GM11168 (cell line): Measurements from ENCODE around the gene PID1.

Experiments
- in situ Hi-C: fragments of 300-500 bp; cut with MboI; formaldehyde crosslinking; loops from one replicate; pipeline ENCODE4 v1.12.0; 2022; ENCODE audit warnings: low sequenced_read_pairs; ENCODE audit not compliant: unreplicated experiment

Gene PID1, protein sequence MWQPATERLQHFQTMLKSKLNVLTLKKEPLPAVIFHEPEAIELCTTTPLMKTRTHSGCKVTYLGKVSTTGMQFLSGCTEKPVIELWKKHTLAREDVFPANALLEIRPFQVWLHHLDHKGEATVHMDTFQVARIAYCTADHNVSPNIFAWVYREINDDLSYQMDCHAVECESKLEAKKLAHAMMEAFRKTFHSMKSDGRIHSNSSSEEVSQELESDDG

DNA sequence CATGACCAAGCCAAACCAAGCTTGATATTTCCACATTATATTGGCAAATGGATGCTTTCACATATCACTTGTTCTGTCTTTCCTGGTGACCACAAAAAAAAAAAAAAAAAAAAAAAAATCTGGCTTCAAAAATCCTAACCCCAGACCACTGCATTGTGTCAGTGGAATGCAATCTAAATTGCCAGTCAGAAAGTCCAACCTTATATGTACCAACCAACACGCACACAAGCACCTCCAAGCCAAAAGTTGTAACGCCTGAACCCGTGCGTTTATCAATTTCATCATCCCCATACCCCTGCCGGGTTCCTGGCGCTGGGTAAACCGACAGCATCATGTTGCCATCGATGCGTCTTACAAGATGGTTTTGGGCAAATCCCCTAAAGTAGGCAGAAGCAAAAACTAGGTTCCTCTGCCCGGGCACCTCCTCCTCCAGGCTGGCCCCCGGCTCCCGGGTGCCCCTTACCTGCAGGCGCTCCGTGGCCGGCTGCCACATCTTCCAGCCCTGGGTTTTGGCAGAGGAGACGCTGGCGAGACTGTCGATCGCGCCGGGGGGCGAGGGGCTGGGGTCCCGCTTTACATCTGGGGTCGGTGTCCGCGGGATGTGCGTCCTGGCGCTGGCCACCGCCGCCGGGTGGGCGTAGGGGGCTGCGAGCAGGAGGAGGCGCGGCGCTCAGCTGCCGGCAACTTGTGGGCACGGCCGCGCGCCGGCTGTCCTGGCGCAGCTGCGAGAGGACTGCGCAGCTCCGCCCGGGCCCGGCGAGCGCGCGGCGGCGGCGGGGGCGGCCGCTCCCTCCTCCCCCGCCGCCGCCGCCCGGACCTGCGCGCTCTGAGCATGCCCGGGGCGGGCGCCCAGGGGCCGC lies at the start of gene PID1:
Gene PID1, minus strand, starts transcription at position 737 of the 860 bp plus-strand sequence. Its CDS starts 244 bp downstream, at position 493.
- in situ Hi-C loops, result no loop called here

DNA sequence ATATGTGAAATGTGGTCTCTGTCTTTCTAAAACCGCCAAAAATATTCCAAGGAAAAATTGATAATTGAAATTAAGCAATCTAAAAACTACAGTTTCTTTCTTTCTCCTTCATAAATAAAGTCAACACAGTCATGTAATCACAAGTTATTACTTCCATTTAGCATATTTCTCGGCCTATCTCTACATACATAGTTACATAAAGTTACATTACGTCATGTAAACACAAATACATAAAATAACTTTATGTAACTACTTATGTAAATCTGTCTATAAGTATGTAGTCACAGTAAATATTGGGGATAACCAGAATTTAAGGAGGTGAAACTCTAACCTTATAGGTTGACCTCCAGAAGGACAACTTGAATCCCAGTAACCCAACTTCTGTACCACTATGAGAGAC lies 48.5 kb upstream of the PID1 start:
- in situ Hi-C loops, result no loop called here

DNA sequence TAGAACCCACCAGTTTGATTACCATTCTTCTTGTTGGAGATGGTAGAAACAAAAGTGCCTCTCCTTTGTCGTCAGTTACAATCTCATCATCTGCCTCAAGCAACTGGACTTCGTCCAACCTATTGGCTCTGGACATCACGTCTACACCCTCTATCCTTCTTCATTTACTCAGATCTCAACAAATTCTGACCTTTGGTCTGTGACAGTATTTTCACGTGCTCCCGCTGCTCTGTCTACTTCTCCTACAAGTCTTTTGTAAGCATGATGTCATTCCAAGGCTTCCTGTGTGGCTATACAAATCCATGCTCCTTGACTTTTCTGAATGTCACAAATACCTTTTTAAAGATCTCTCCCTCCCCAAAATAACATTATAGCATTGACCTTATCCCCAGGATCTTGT lies 43.0 kb upstream of the PID1 start:
- in situ Hi-C loops, result no loop called here

DNA sequence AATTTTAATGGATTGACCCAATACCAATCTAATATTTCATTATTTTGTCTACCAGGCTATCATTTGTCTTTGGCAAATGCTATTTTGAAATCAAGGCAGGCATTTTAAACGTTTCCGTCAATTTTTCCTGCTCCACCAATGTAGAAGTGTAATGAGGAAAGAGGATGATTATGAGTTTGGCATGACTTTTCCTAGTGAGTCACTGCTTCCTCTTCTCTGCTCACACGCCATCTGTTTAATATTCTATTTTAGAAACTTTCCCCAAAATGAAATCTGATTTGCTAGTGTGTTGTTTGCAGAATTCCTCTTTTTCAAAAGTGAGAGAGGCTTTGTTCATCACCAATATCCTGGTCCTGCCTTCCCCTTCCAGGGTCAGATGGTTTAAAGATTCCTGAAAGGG lies 42.5 kb upstream of the PID1 start:
- in situ Hi-C loops, result no loop called here

DNA sequence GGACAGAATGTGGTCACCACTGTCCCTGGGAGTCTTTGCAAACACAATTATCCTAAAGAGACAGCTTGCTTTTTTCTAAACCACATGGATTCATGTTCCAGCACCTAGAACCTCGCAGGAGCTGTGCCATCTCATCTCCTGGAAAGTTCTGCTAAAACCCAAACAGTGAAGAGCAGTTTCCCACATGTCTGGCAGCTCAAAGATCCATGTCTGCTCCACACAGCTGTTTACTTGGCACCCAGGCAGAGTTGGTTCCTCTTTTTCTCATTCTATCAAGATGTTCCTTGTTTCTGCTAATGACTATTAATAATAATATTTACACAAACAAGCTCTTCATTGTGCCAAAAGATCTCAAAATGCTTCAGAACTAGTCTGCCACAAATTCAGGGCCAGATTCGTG lies 30.1 kb upstream of the PID1 start:
- in situ Hi-C loops, result no loop called here

DNA sequence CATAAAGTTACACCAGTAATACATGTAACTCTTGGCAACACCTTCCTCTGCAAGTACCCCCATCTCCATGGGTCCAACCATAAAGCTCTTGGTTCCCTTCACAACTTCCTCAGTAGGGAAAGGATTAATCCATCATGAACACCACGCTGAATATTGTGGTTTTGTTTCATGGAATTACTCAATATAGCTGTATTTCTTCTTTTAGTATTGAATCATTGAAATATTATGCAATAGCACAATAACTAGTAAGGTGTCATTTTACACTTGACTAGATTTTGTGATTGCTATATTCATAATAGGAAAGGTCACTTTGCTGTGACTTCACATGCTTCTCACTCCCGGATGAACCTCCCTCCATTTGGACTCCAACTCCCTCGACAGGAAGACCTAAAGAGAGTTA lies 29.7 kb upstream of the PID1 start:
- in situ Hi-C loops, result no loop called here

DNA sequence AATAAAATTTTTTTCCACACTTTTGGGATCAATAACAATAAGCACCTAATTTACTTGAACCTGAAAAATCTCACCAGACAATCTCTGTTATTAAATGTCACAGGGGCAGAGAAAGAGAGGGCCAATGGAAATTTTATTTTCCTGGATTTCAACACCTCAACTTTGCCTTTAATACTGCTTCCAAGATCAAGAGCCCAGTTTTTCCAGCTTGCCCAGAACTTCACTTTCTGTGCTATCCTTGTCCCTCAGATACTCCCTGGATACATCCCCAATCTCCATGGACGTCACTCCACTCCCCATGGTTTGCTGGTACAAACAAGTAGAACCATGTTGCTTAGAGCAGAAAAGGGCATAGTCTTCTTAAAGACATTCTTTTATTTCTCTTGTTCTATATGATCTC lies 29.3 kb upstream of the PID1 start:
- in situ Hi-C loops, result no loop called here

DNA sequence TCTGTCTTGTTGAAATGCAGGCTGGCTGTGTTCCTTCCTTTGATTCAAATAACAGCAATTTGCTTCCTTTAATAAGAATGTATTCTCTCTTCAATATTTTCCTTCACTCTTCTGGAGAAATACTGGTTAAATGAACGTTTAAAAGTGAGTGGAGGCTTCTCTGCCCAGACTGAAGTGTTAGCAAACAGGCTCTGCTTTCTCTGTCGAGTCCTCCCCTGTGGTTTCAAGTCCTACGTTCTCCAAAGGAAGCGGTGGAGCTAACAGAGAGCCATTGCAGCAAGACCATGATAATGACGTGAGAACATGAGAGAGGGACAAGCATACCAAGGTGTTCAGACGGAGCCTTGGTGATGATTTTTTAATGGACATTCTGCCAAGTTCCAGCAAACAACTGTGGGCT lies 26.2 kb upstream of the PID1 start:
- in situ Hi-C loops, result no loop called here

DNA sequence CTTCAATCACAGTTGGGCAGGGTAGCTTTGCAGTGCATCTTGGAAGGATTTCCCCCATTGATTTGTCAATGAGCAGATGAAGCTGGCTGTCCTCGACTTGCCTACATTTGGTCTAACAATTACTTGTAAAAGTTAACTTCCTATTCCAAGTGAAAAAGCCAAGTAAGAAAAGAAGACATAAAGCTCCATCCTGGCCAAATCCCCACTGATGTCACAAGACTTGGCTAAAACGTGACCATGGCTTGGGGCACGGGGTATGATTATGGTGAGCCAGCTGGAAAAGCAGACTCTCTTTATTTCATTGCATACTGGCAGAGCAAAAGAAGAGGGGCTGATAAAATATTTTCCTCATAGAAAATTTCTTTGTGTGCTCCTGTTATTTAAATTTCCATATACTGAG lies 25.4 kb upstream of the PID1 start:
- in situ Hi-C loops, result no loop called here

DNA sequence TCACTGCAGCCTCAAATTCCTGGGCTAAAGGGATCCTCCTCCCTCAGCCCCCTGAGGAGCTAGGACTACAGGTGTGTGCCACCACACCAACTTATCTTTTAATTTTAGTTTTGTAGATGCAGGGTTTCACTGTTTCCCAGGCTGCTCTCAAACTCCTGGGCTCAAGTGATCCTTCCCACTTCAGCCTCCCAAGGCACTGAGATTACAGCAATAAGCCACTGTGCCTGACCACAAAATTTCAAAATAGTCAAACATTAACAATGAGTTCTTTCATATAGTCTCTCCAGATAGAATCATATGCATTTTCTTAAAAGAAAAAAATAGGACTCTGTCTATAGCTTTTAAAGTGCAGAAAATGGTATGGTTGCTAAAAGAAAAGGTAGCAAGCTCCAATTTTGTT lies 24.9 kb upstream of the PID1 start:
- in situ Hi-C loops, result no loop called here

DNA sequence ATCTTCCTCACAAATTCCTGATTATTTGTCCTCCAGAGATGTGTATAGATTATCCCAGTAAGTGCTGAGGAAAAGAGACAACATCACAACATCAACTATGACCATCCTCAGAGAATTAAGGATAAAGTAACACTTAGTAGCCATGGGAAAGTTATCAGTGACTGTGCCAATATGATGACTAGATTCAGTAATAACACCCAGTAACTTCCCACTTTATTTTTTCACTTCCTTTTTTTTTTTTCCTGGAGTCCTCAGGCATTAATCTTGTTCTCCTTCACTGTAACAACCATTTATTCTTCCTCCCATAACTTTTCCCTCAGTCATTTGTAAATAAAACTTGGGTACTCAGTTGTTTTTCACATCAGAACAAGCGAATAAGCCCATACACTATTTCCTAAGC lies 16.7 kb upstream of the PID1 start:
- in situ Hi-C loops, result no loop called here

DNA sequence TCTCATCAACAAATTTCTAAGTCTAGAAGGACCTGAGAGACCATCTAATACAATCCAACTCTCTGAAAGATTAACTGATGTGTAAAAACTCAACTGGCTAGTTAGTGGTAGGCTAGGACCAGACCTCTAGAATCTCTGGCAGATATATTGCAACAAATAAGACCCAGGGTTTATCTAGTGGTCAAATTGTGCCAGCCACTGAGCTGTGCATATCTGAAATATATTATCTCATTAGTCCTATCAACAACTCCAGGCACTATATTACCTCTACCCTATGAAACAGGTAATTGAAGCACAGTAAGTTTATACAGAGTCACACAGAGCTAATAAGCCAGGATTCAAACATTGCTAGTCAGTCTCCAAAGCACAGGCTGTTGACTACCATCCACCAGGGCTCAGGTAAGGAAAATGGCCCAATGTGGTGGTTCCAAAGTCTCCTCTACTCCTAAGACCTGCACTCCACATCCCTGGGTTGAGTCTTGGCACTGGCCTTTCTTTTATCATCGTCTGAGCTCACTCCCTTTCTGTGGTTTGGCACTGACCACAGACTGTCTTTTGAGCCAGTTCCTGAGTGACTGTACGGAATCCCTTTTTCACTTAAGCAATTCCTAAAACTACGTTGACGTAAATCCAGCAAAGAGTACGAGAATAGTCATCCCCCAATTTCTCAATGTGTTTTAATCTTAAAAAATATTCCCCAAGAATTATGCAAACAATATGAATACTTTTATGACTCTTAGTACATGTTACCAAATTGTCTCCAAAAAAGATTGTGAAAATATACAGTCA lies 11.9 kb upstream of the PID1 start:
- in situ Hi-C loops, result no loop called here

DNA sequence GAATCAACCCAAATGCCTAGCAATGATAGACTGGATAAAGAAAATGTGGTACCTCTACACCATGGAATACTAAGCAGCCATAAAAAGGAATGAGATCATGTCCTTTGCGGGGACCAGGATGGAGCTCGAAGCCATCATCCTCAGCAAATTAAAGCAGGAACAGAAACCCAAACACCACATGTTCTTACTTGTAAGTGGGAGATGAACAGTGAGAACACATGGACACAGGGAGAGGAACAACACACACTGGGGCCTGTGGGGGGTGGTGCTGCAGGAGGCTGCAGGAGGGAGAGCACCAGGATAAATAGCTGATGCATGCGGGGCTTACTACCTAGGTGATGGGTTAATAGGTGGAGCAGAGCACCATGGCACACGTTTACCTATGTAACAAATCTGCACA lies 8.4 kb upstream of the PID1 start:
- in situ Hi-C loops, result no loop called here

DNA sequence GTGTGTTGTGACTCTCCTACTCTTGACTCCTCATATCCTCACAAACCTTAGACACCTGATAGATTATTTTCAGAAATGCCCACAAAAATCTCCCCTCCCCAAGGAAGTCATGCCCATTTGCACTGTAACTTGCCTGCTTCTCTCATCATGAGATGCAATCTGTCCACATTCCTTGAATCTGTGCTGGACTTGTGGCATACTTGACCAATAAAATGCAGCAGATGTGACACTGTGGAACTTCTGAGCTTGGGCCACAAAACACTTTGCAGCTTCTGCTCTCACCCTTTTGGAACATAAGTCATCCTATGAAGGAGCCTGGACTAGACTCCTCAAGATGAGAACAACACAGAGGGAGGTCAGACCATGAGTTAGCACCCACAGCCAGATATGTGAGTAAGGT lies 4.4 kb upstream of the PID1 start:
- in situ Hi-C loops, result no loop called here

DNA sequence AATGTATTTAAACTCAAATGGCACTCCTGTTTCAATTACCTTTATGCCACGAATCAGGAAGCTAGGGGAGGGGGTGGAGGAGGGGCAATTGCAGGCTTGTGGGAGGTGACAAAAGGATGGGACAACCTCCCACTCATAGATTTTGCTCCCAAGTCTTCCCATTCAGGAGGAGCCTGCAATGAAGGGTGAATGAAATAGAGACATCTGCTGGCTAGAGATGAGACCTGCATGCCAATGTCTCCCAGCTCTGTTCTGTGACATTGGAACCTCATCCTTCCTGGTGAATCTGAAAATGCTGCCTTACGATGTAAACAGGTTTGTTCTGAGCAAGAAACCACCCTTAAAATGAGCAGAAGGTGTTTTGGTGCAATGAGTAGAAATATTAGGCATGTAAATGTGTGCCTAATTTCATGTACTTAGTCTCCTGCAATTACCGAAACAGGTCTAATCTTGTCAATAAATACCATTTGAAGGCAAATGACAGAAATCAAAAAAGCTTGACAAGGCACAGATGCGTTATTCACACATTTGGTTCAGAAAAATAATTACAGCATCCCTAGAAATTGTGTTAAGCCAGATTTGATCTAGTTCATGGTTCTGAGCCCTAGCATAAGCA lies 2.7 kb upstream of the PID1 start:
- in situ Hi-C loops, result no loop called here

DNA sequence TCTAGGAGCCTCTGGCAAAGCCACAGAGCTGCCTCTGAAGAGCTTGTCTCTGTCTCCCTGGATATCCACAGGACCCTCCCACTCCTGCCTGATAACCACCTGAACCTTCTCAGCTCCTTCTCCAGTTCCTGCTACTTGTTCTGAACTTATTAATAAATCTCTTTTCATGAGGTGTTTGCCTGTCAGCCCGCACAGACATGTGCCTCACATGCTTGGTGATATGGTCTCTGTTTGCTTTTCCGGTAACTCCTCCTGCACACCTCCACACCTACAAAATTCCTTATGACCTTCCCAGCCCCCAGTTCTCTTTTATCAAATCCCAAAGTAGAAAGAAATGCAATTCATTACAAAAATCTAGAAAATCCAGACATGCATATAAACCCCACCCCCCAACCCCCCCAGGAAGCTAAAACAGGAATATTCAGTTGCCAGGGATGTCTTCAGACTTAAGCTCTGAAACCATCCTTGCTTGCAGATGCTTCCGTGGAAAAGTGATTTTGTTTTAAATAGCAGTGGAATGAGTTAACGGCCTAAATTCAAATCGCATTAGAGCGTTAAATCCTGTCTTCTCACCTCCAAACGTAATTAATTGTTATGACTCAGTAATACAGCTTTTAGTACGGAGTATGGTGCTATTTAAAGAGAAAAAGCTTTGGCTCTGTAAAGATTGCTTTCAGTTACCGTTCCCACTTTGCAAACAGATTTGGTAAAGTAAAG lies 2.1 kb upstream of the PID1 start:
- in situ Hi-C loops, result no loop called here

DNA sequence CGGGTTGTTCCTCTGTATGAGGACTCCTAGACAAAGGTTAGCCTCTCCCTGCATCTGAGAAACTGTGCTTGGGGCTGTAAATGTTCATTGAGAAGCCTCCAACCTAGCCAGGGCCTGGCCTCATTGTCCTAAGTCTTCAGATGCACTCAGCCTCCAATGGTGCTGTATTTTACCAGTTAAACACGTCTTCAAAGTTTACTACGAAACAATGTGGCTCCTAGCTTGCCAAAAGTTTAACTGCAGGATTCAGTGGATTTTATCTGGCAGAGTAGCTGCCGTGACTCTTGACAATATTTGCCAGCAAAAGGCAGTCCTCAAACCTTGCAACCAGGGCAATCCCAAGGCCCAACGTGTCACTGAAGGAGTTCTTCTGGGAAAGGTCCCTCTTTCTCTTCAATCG lies 1.1 kb downstream of the PID1 start:
- in situ Hi-C loops, result no loop called here

DNA sequence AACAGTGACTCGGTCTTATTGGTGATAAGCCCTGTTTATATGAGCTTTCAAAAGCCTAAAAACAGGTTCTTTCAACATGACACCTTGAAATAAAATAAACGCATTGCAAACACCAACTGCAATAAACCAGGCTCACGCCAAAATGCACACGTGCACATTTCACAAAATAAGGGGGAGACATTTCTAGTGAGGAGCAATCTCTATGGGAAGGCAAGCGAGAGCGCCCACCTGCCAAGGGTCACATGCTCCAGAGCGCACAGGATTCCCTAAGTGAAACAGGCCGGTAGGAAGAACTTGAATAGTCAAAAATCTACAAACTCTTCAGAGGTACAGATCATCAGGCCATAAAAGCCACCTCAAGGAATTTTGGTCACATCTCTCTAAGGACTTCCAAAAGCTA lies 1.9 kb downstream of the PID1 start:
- in situ Hi-C loops, result no loop called here

DNA sequence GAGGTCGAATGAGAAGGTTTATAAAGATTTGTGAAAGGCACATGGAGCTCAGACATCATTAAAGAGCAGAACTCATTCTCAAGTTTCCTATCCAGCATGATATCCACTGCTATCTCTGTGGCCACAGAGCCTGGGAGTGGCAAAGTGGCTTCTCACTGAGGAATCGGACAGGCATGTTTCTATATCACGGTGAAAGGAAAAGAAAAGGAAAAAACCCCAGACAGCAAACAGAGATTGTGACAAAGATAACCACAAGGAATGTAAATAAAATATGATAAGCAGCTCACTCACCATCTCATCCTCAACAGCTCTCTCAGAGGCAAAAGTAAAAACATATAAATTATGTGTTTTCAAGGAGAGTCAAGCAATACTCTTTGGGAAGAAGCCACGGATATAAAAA lies 2.5 kb downstream of the PID1 start:
- in situ Hi-C loops, result no loop called here

DNA sequence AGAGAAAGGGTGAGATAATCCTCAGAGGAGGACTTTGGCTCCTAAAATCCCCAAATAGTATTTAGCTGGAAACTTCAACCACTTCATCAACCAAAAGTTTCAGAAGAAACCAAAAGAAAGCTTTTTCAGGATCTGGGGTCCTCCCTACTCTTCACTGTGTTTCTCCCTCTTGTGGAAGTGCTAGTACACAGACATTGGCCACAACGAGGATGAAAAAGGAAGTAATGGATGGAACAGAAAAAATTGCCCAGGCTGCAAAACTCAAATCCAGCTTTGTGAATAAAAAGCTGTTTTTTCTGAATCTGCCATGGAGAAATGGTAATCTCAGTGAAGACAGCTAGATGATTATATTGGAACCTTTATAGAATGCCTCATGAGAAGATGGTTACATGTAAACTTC lies 4.0 kb downstream of the PID1 start:
- in situ Hi-C loops, result no loop called here
